Naive thymus-derived CD4-positive, alpha-beta T cell (primary cell): ENCODE measurements around the gene NEURL4. TPM values are rescaled to one million over a fixed set of nuclear protein-coding genes. Genes with fewer than 3 reads are reported as not detected.
"Not testable (repeated sequence)": the region's sequence is repeated elsewhere in the genome, so short reads cannot be mapped to it uniquely, and the experiment has no call there.

Experiments
- ATAC-seq: fragments of 150-1000 bp; cut with Tn5 transposase; 2 replicates; pipeline ENCODE4 v1.10.0; 2021; ENCODE audit warnings: mild to moderate bottlenecking, moderate library complexity
- CTCF ChIA-PET: fragments of 350-600 bp; sonication (Branson Sonifier 250); formaldehyde crosslinking; loops from one replicate; lab custom pipeline; 2021; ENCODE audit warnings: antibody characterized with exemption; lab: Charles Lee
- POLR2A ChIA-PET: fragments of 350-600 bp; sonication (Branson Sonifier 250); formaldehyde crosslinking; loops from one replicate; lab custom pipeline; 2021; ENCODE audit warnings: antibody characterized with exemption, inconsistent platforms; lab: Charles Lee
- DNase-seq, 9 donors: peaks; one replicate each; pipeline versions ENCODE4 v3.0.0 to v3.0.0-alpha.2; 2020 to 2022; ENCODE audit warnings: mixed read lengths in 1 of 9
- H3K27ac ChIP-seq: one replicate; pipeline ENCODE4 v1.7.0; 2013; ENCODE audit warnings: mild to moderate bottlenecking, low read depth, low read length, moderate library complexity
- H3K27me3 ChIP-seq, 2 donors: one replicate each; pipeline ENCODE4 v1.7.0; 2013; ENCODE audit warnings: low read length in 2 of 2, mild to moderate bottlenecking in 2 of 2, moderate library complexity in 2 of 2; ENCODE audit not compliant: control insufficient read depth in 2 of 2, insufficient read depth in 2 of 2
- H3K36me3 ChIP-seq, 3 experiments: 1 replicate in 2 of 3; 2 replicates in 1 of 3; pipeline ENCODE4 v1.7.0; 2013; ENCODE audit warnings: low read length in 3 of 3, mild to moderate bottlenecking in 3 of 3, moderate library complexity in 1 of 3; ENCODE audit not compliant: insufficient read depth in 3 of 3, control insufficient read depth in 2 of 3
- H3K4me1 ChIP-seq, 2 donors: one replicate each; pipeline ENCODE4 v1.7.0; 2013; ENCODE audit warnings: low read length in 2 of 2, mild to moderate bottlenecking in 2 of 2, moderate library complexity in 1 of 2; ENCODE audit not compliant: control insufficient read depth in 2 of 2, insufficient read depth in 2 of 2
- H3K4me3 ChIP-seq: 2 replicates; pipeline ENCODE4 v1.7.0; 2013; ENCODE audit warnings: mild to moderate bottlenecking, low read length
- H3K9me3 ChIP-seq, 3 experiments: 1 replicate in 2 of 3; 2 replicates in 1 of 3; pipeline ENCODE4 v1.7.0; 2013; ENCODE audit warnings: low read length in 3 of 3; ENCODE audit not compliant: control insufficient read depth in 2 of 3
- H3K27ac Mint-ChIP-seq, 9 donors: one replicate each; pipeline ENCODE4 v1.8.0; 2020 to 2022; ENCODE audit warnings: mixed read lengths in 9 of 9, mild to moderate bottlenecking in 8 of 9, moderate library complexity in 5 of 9, inconsistent platforms in 2 of 9
- H3K27me3 Mint-ChIP-seq, 5 donors: one replicate each; pipeline ENCODE4 v1.8.0; 2021 to 2022; ENCODE audit warnings: mixed read lengths in 5 of 5, mild to moderate bottlenecking in 1 of 5
- H3K36me3 Mint-ChIP-seq, 5 donors: one replicate each; pipeline ENCODE4 v1.8.0; 2020 to 2022; ENCODE audit warnings: mixed read lengths in 5 of 5, mild to moderate bottlenecking in 3 of 5, inconsistent platforms in 1 of 5
- H3K4me1 Mint-ChIP-seq, 7 donors: one replicate each; pipeline ENCODE4 v1.8.0; 2020 to 2022; ENCODE audit warnings: mixed read lengths in 7 of 7, mild to moderate bottlenecking in 3 of 7, inconsistent platforms in 1 of 7
- H3K4me3 Mint-ChIP-seq, 10 donors: one replicate each; pipeline ENCODE4 v1.8.0; 2020 to 2022; ENCODE audit warnings: mild to moderate bottlenecking in 10 of 10, mixed read lengths in 10 of 10, moderate library complexity in 6 of 10, inconsistent platforms in 2 of 10
- H3K9me3 Mint-ChIP-seq, 11 donors: one replicate each; pipeline ENCODE4 v1.8.0; 2020 to 2022; ENCODE audit warnings: mixed read lengths in 11 of 11, mild to moderate bottlenecking in 4 of 11, inconsistent platforms in 1 of 11, moderate library complexity in 1 of 11
- intact Hi-C, 2 donors: fragments of 100-400 bp; cut with micrococcal nuclease; formaldehyde crosslinking; loops; one replicate each; pipeline ENCODE4 v1.15.1; 2023
- polyA plus RNA-seq, 2 donors: library from polyadenylated mRNA; unstranded; fragments of 300-500 nt; fragmentation: Illumina TruSeq; gene quantifications; one replicate each; pipeline ENCODE4 v1.2.3, GENCODE V29; 2021
- total RNA-seq, 6 experiments: library from RNA in 5 of 6; stranded (reverse) in 5 of 6; gene quantifications; 1 replicate in 5 of 6; 2 replicates in 1 of 6; pipeline ENCODE4 v1.2.3 and lab custom pipeline; 2021 to 2026

The NEURL4 gene
- total and polyA plus RNA-seq, 7 experiments from 2014 or later: 1.1 to 92.6 (median 50.0) TPM

DNA sequence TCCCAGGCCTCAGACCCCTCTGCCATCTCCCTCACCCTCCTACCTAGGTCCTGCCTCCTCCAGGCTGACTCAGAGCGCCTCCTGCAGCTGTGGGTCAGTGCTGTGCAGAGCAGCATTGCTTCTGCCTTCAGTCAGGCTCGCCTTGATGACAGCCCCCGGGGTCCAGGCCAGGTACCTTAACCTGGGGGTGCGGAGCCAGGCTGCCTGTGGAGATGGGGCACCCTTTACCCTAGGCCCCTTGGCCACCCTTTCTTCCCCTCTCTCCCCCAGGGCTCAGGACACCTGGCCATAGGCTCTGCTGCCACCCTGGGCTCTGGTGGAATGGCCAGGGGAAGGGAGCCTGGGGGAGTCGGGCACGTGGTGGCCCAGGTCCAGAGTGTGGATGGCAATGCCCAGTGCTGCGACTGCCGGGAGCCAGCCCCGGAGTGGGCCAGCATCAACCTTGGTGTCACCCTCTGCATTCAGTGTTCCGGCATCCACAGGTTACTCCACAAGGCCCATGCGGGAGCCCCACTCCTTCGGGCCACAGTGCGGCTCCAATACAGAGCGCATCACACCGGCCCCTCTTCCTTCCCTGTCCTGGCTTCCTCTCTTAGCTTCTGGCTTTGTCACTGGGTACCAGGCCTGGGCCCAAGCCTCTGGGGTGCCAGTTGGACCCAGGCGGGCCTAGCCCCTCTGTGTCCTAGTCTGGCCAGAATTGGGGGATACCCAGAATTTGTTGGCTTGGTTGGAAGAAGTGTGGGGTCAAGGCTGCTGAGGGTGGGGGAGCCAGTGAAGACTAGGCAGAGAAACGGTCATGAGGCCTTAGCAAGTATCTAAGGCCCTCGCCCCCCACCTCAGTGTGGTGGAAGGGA lies 17.9 kb upstream of the NEURL4 start:
- ATAC-seq (no peak), DNase-seq (no peak)
- ChIA-PET CTCF (interaction anchor here (0.9 to 5.2 kb wide), 3 partner anchors 11 to 30 kb away, joined by 3 to 53 read pairs (median 16); partner anchors contain the start of gene ACAP1), POLR2A (interaction anchor here (0.8 to 8.2 kb wide), 3 partner anchors 12 to 18 kb away, joined by 3 to 98 read pairs (median 5); partner anchors contain the start of genes ACAP1 and NEURL4)
- Mint-ChIP-seq H3K4me3 (no peak overlapping the region), H3K9me3 (no peaks in the 10 kb centered on the region), H3K4me1 (peaks cover 11 to 47% (median 31%) of the 10 kb centered on the region in 7 donors), H3K27me3 (no peaks in the 10 kb centered on the region), H3K36me3 (peaks cover 8 to 32% (median 12%) of the 10 kb centered on the region in 5 donors), H3K27ac (peak overlapping the region in 3 of 9 donors; percentile 36 to 80 (median 62))
- intact Hi-C loops: loop anchor here (1.0 to 5.0 kb wide), 3 partner anchors 23 to 300 kb away; no protein-coding TSS in a partner anchor
- Histone ChIP-seq H3K27me3 (no peaks in the 10 kb centered on the region), H3K4me1 (peaks cover 7 to 11% of the 10 kb centered on the region in 2 donors), H3K9me3 (no peaks in the 10 kb centered on the region), H3K27ac (peak overlapping the region; percentile 20), H3K36me3 (peaks cover 27 to 81% (median 37%) of the 10 kb centered on the region in 3 experiments), H3K4me3 (no peak overlapping the region)

DNA sequence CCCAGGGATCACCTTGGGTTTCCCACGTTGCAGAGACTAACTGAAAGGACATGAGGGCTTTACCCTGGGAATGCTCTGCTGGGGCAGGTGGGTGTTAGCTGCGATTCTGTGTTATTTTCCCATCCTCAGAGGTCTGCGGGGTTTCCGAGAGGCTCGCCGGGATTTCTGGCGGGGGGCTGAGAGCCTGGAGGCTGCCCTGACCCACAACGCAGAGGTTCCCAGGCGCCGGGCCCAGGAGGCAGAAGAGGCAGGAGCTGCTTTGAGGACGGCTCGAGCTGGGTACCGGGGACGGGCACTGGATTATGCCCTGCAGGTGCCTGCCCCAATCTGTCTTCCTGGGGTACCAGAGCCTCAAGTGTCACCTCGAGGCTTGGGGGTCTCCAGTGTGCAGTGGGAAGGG lies 14.1 kb upstream of the NEURL4 start:
- POLR2A ChIA-PET: interaction anchor here (0.6 to 2.7 kb wide), 4 partner anchors 13 to 93 kb away, joined by 3 to 11 read pairs (median 4); partner anchors contain the start of gene NEURL4
- CTCF ChIA-PET: interaction anchor here (2.0 to 3.3 kb wide), 2 partner anchors 17 to 19 kb away, joined by 5 to 16 read pairs; no protein-coding TSS in a partner anchor
- Mint-ChIP-seq H3K27me3 (no peaks in the 10 kb centered on the region), H3K4me1 (peaks cover 15 to 39% (median 28%) of the 10 kb centered on the region in 7 donors), H3K36me3 (peaks cover 14 to 36% (median 22%) of the 10 kb centered on the region in 5 donors), H3K4me3 (no peak overlapping the region), H3K27ac (peak overlapping the region in 3 of 9 donors; percentile 43 to 76 (median 61)), H3K9me3 (no peaks in the 10 kb centered on the region)
- peaks cover 6 to 11% of the 10 kb centered on the region in 2 donors for H3K4me1 ChIP-seq
- intact Hi-C loops: no loop called here
- no peaks in the 10 kb centered on the region for H3K27me3 ChIP-seq
- no peak overlapping the region for H3K4me3 ChIP-seq
- peaks cover 41 to 94% (median 43%) of the 10 kb centered on the region in 3 experiments for H3K36me3 ChIP-seq
- no peak for DNase-seq
- ATAC-seq: no peak
- H3K27ac ChIP-seq: no peak overlapping the region
- no peaks in the 10 kb centered on the region for H3K9me3 ChIP-seq

DNA sequence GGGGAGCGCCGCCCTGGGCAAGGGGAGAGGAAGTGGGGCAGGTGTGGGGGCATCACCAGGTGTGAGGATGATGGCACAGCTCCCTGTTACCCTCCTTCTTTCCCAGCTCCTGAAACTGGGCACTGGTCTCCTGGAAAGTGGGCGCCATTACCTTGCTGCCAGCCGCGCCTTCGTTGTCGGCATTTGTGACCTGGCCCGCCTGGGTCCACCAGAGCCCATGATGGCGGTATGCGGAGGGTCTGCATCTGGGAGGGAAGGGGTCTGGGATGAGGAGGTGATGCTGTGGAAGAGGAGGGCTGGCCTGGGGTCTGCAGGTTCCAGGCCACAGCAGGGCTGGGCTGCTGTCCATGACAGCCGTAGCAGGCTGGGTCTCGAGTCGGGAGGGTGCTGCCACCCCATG lies 12.7 kb upstream of the NEURL4 start:
- Histone ChIP-seq H3K27me3 (no peaks in the 10 kb centered on the region), H3K4me1 (peaks cover 9 to 16% of the 10 kb centered on the region in 2 donors), H3K9me3 (no peaks in the 10 kb centered on the region), H3K36me3 (peaks cover 33 to 81% (median 43%) of the 10 kb centered on the region in 3 experiments), H3K27ac (no peak overlapping the region), H3K4me3 (no peak overlapping the region)
- ChIA-PET CTCF (interaction anchor here (1.1 to 1.2 kb wide), 3 partner anchors 12 to 17 kb away, joined by 3 to 6 read pairs (median 5); no protein-coding TSS in a partner anchor), POLR2A (interaction anchor here (0.6 to 22.8 kb wide), 4 partner anchors 12 to 59 kb away, joined by 4 to 336 read pairs (median 8); partner anchors contain the start of genes EIF5A, GPS2 and NEURL4)
- peaks cover 24 to 48% (median 37%) of the 10 kb centered on the region in 7 donors for H3K4me1 Mint-ChIP-seq
- ATAC-seq (no peak), DNase-seq (no peak)
- H3K4me3 Mint-ChIP-seq: no peak overlapping the region
- H3K9me3 Mint-ChIP-seq: no peaks in the 10 kb centered on the region
- H3K36me3 Mint-ChIP-seq: peaks cover 9 to 36% (median 26%) of the 10 kb centered on the region in 5 donors
- H3K27ac Mint-ChIP-seq: peak overlapping the region in 4 of 9 donors; percentile 48 to 87 (median 70)
- no peaks in the 10 kb centered on the region for H3K27me3 Mint-ChIP-seq
- intact Hi-C loops: no loop called here

DNA sequence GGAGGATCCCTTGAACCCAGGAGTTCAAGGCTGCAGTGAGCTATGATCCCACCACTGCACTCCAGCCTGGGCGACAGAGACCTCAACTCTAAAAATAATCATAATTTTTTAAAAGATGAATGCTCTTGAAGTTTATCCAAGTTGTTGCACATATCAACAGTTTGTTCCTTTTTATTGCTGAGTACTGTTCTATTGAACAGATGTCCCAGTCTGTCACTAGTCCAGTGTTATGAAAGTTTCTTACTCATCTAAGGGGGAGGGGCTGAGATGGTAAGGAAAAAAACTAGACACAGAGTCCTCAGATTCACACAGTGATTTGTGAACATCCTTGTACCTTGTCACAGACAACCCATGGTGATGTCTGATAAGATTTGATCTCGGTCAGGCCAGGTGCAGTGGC lies 11.0 kb upstream of the NEURL4 start:
- peaks cover 20 to 26% of the 10 kb centered on the region in 2 donors for H3K4me1 ChIP-seq
- no peaks in the 10 kb centered on the region for H3K9me3 ChIP-seq
- no peak for ATAC-seq
- Mint-ChIP-seq H3K9me3 (no peaks in the 10 kb centered on the region), H3K27me3 (no peaks in the 10 kb centered on the region), H3K36me3 (peaks cover 9 to 33% (median 26%) of the 10 kb centered on the region in 5 donors), H3K27ac (peak overlapping the region in 8 of 9 donors; percentile 5 to 87 (median 72)), H3K4me3 (peak overlapping the region in 3 of 10 donors; percentile 14 to 73 (median 68)), H3K4me1 (peaks cover 34 to 56% (median 44%) of the 10 kb centered on the region in 7 donors)
- H3K27me3 ChIP-seq: no peaks in the 10 kb centered on the region
- intact Hi-C loops: no loop called here
- ChIA-PET CTCF (interaction anchor here (1.5 kb wide), 1 partner anchor 9 kb away, joined by 3 read pairs; no protein-coding TSS in a partner anchor), POLR2A (interaction anchor here (2.7 to 22.8 kb wide), 3 partner anchors 10 to 27 kb away, joined by 11 to 336 read pairs (median 11); partner anchors contain the start of genes EIF5A, GPS2 and NEURL4)
- H3K4me3 ChIP-seq: no peak overlapping the region
- DNase-seq: no peak
- peaks cover 23 to 68% (median 32%) of the 10 kb centered on the region in 3 experiments for H3K36me3 ChIP-seq
- H3K27ac ChIP-seq: peak overlapping the region; percentile 31

DNA sequence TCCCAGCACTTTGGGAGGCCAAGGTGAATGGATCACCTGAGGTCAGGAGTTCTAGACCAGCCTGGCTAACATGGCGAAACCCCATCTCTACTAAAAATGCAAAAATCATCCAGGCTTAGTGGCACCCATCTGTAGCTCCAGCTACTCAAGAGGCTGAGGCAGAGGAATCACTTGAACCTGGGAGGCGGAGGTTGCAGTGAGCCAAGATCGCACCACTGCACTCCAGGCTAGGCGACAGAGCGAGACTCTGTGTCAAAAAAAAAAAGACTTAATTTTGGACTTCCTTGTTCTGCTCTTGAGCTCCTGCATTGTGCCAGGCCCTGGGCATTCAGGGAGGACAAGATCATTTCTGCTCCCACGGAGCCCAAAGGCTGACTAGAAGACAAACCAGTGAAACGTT lies 8.5 kb upstream of the NEURL4 start:
- Mint-ChIP-seq H3K4me1 (peaks cover 43 to 67% (median 56%) of the 10 kb centered on the region in 7 donors), H3K36me3 (peaks cover 4 to 27% (median 17%) of the 10 kb centered on the region in 5 donors)
- POLR2A ChIA-PET: interaction anchor here (0.9 to 22.8 kb wide), 20 partner anchors 8 to 497 kb away, joined by 3 to 336 read pairs (median 6); partner anchors contain the start of genes DVL2, EIF5A, GABARAP and GPS2

More for the DNA sequence above, 8.5 kb upstream of the NEURL4 start:
- ATAC-seq, H3K9me3 ChIP-seq, H3K27me3 Mint-ChIP-seq, H3K9me3 Mint-ChIP-seq, H3K27me3 ChIP-seq, DNase-seq: not testable (repeated sequence)
- Histone ChIP-seq H3K4me3 (peak overlapping the region; percentile 99), H3K27ac (peak overlapping the region; percentile 81), H3K4me1 (peaks cover 26 to 35% of the 10 kb centered on the region in 2 donors), H3K36me3 (peaks cover 10 to 43% (median 21%) of the 10 kb centered on the region in 3 experiments)
- intact Hi-C loops: loop anchor here (1.0 to 5.0 kb wide), 5 partner anchors 8 to 57 kb away; partner anchors contain the start of genes NEURL4 (in 2 of the 2), SLC2A4 (in 1 of the 2) and TNK1 (in 1 of the 2)
- CTCF ChIA-PET: interaction anchor here (1.0 to 5.2 kb wide), 8 partner anchors 11 to 146 kb away, joined by 3 to 53 read pairs (median 16); partner anchors contain the start of genes PLSCR3, POLR2A and SLC2A4
- Mint-ChIP-seq H3K4me3 (peak overlapping the region; percentile 89 to 99 (median 94)), H3K27ac (peak overlapping the region; percentile 89 to 100 (median 95))
